Activated T-cell treated with anti-CD3 and anti-CD28 coated beads, Interleukin-2, amount 50 U/mL, for 4 hours (primary cell): ENCODE measurements around the gene SLC17A4. TPM values are rescaled to one million over a fixed set of nuclear protein-coding genes. Genes with fewer than 3 reads are reported as not detected.

Experiments used
- ATAC-seq, 2 donors: fragments of 200-7000 bp; cut with Tn5 transposase; one replicate each; pipeline ENCODE4 v1.10.0; 2021
- DNase-seq: peaks from one replicate; pipeline ENCODE4 v3.0.0-alpha.2; 2020
- H3K27me3 Mint-ChIP-seq: one replicate; pipeline ENCODE4 v1.8.0; 2021; ENCODE audit warnings: low read depth, mixed read lengths
- H3K36me3 Mint-ChIP-seq: one replicate; pipeline ENCODE4 v1.8.0; 2022; ENCODE audit warnings: mixed read lengths; ENCODE audit not compliant: insufficient read depth
- H3K4me1 Mint-ChIP-seq: one replicate; pipeline ENCODE4 v1.8.0; 2021; ENCODE audit warnings: low read depth, mixed read lengths
- H3K4me3 Mint-ChIP-seq: one replicate; pipeline ENCODE4 v1.8.0; 2021; ENCODE audit warnings: mild to moderate bottlenecking, moderate library complexity, mixed read lengths
- H3K9me3 Mint-ChIP-seq: one replicate; pipeline ENCODE4 v1.8.0; 2021; ENCODE audit warnings: mixed read lengths
- total RNA-seq, 3 donors: library from RNA; stranded (reverse); gene quantifications; one replicate each; pipeline ENCODE4 v1.2.1, GENCODE V29; 2021

Gene SLC17A4
- total RNA-seq, 3 donors from 2014 or later, result not detected

DNA sequence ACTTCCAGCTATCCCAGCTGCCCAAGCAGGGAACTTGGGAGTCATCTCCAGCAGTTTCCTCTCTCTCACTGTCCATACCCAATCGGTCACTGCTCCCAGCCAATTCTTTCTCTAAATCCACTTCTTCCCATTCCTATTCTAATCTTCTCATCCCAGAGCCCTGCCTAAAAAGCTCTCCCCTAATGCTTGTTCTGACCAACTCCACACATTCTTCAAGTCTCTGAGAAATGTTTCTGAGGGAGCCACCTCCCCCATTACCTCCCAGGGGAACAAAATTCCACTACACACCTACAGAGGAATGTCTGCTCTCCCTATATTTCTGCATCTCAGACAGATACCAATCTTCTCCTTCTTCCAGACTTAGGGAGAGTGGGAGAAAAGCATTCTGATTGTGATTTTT, 14.0 kb downstream of the SLC17A4 start:
- H3K4me1 Mint-ChIP-seq, result no peaks in the 10 kb centered on the region
- H3K27me3 Mint-ChIP-seq, result peaks cover 14% of the 10 kb centered on the region
- H3K36me3 Mint-ChIP-seq, result peaks cover 2% of the 10 kb centered on the region
- DNase-seq, result no peak
- no peaks in the 10 kb centered on the region for H3K9me3 Mint-ChIP-seq
- H3K4me3 Mint-ChIP-seq, result no peak overlapping the region
- ATAC-seq, result no peak

- H3K4me3 Mint-ChIP-seq, result no peak overlapping the region
- peaks cover 2% of the 10 kb centered on the region for H3K36me3 Mint-ChIP-seq
- DNase-seq (no peak), ATAC-seq (no peak)
- H3K9me3 Mint-ChIP-seq, result no peaks in the 10 kb centered on the region
- peaks cover 16% of the 10 kb centered on the region for H3K27me3 Mint-ChIP-seq
- no peaks in the 10 kb centered on the region for H3K4me1 Mint-ChIP-seq
Measured at GRCh38 chr6:25769983-25770382, 15.4 kb downstream of the SLC17A4 start.

GRCh38 chr6:25774120-25774715, 19.7 kb downstream of the SLC17A4 start:
- DNase-seq (no peak), ATAC-seq (no peak)
- peaks cover 7% of the 10 kb centered on the region for H3K27me3 Mint-ChIP-seq
- H3K9me3 Mint-ChIP-seq, result no peaks in the 10 kb centered on the region
- peaks cover 4% of the 10 kb centered on the region for H3K4me1 Mint-ChIP-seq
- no peaks in the 10 kb centered on the region for H3K36me3 Mint-ChIP-seq
- no peak overlapping the region for H3K4me3 Mint-ChIP-seq

- ATAC-seq, result no peak
- H3K4me1 Mint-ChIP-seq, result peaks cover 4% of the 10 kb centered on the region
- H3K36me3 Mint-ChIP-seq, result no peaks in the 10 kb centered on the region
- H3K27me3 Mint-ChIP-seq, result peaks cover 5% of the 10 kb centered on the region
- H3K4me3 Mint-ChIP-seq, result no peak overlapping the region
- no peaks in the 10 kb centered on the region for H3K9me3 Mint-ChIP-seq
- DNase-seq, result no peak
Measured at GRCh38 chr6:25777031-25777430, 22.5 kb downstream of the SLC17A4 start.

DNA sequence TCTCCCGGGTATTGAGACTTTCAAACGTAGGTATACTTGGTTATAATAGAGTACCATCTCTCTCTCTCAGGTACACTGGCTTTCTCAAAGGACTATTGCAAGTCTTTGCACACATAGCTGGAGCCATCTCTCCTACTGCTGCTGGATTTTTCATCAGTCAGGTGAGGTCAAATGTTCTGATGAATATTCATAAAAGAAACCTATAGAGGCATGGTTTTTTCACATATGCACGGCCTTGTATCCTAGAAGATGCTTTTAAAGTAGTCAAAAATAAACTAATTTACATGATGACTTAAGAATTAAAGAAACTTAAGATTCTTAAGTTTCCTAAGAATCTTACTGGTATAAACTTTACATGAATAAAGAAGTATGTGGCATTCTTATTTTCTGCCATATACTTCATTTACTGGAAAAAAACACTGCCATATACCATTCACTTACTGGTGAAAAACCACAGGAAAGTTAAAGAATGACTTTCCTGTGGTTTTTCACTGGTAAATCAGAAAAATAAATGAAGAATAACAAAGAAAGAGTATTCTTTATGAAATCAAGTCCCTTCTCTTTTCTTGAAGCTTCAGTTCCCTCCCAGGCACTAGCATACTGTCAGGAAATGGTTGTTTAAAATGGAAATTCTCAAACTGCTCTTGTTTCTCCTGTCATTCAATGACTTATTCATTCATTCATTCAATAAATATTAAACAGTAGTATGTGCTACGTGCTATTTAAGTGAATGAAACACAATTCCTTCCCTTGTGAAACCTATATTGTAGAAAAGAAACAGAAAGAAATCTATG, 23.5 kb downstream of the SLC17A4 start:
- H3K4me3 Mint-ChIP-seq, result no peak overlapping the region
- ATAC-seq (peak; percentile 37 to 54), DNase-seq (no peak)
- peaks cover 4% of the 10 kb centered on the region for H3K4me1 Mint-ChIP-seq
- peaks cover 5% of the 10 kb centered on the region for H3K27me3 Mint-ChIP-seq
- no peaks in the 10 kb centered on the region for H3K9me3 Mint-ChIP-seq
- H3K36me3 Mint-ChIP-seq, result no peaks in the 10 kb centered on the region

- Mint-ChIP-seq H3K9me3 (no peaks in the 10 kb centered on the region), H3K4me3 (no peak overlapping the region), H3K36me3 (no peaks in the 10 kb centered on the region), H3K4me1 (peaks cover 4% of the 10 kb centered on the region), H3K27me3 (peaks cover 8% of the 10 kb centered on the region)
- DNase-seq (no peak), ATAC-seq (no peak)
Measured at GRCh38 chr6:25781134-25781533, 26.6 kb downstream of the SLC17A4 start.

DNA sequence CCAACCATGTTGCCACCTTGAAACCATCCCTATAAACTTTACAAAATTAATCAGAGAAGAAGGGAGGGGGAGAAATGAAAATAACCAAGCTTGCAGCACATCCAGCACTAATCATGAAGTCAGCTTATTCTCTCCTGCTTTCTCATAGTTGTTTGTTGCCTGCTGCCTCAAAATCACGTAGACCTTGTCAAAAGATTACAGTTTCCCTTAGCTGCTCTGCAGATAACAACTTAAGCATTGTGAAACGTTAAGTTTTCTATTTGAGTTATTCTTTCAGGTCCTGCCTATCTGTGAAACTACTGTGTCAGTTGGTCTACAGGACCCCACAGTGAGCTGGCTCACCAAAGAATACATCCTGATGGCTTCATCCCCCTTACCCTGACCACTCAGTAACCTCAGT, 32.9 kb downstream of the SLC17A4 start:
- H3K9me3 Mint-ChIP-seq, result no peaks in the 10 kb centered on the region
- DNase-seq (no peak), ATAC-seq (no peak)
- H3K27me3 Mint-ChIP-seq, result peaks cover 5% of the 10 kb centered on the region
- H3K4me1 Mint-ChIP-seq, result no peaks in the 10 kb centered on the region
- no peak overlapping the region for H3K4me3 Mint-ChIP-seq
- H3K36me3 Mint-ChIP-seq, result no peaks in the 10 kb centered on the region

DNA sequence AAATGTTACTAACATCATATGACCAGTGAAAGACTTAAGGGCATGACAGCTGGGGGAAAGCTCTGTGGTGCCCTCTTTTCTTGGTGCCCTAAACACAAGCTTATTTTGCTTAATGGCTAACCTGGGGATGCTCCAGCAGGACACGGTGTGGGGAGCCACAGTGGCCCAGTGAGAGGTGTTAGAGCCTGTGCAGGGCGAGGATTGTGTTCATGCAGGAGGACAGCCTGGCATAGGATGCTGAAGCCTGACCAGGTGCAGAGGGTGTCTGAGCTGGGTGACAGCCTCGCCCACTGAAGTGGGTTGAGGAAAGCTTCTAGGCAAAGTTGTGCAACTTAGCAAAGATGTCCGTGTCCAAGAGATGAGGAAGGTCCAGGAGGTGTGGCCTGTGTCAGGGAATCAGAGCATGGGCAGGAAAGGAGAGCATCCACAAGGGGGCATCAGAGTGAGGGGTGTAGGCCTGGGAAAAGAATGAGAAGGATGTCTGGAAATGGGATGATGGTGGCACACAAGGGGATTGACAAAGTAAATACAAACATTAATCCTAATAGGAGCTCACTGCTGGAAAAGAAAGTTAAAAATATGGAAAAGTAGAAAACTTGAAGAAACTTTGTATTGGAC, 33.9 kb downstream of the SLC17A4 start:
- no peaks in the 10 kb centered on the region for H3K4me1 Mint-ChIP-seq
- ATAC-seq (peak; percentile 46 to 50), DNase-seq (peak; percentile 17)
- peaks cover 5% of the 10 kb centered on the region for H3K27me3 Mint-ChIP-seq
- no peaks in the 10 kb centered on the region for H3K9me3 Mint-ChIP-seq
- H3K4me3 Mint-ChIP-seq, result no peak overlapping the region
- no peaks in the 10 kb centered on the region for H3K36me3 Mint-ChIP-seq

DNA sequence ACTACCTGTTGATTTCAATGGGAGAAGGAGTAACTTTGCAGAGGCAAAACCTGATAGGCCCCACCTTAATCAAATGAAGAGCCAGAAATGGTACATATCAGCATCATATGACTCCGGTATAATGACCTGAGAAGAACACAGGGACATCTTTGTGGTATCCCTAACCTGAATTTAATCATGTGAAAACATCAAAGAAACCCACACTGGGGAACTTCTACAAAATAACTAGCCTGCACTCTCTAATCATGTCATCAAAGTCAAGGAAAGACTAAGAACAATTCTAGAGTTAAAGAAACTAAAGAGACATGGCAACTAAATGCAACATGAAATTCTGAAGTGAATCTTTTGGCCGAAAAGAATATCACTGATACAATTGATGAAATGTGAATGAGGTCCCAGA, 34.9 kb downstream of the SLC17A4 start:
- Mint-ChIP-seq H3K4me1 (no peaks in the 10 kb centered on the region), H3K9me3 (no peaks in the 10 kb centered on the region), H3K4me3 (no peak overlapping the region), H3K27me3 (peaks cover under 1% of the 10 kb centered on the region), H3K36me3 (no peaks in the 10 kb centered on the region)
- ATAC-seq, result no peak
- no peak for DNase-seq

DNA sequence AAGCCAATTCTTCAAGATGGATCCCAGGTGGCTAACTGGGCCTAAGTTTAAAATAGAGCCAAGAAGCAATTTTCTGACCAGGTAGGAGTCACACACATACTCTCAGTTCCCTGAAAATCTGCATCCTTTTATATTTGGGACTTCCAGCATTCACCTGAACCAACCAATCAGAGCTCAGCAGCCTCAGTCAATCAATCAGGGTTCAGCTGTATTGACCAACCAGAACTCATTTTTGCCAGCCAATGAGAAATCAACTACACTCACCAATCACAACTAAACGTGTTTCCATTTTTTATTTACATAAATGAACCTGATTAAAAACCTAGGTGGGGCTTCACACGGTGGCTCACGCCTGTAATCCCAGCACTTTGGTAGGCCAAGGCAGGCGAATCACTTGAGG, 37.5 kb downstream of the SLC17A4 start:
- H3K27me3 Mint-ChIP-seq, result no peaks in the 10 kb centered on the region
- ATAC-seq (no peak), DNase-seq (no peak)
- no peaks in the 10 kb centered on the region for H3K36me3 Mint-ChIP-seq
- H3K4me1 Mint-ChIP-seq, result no peaks in the 10 kb centered on the region
- no peak overlapping the region for H3K4me3 Mint-ChIP-seq
- H3K9me3 Mint-ChIP-seq, result no peaks in the 10 kb centered on the region

DNA sequence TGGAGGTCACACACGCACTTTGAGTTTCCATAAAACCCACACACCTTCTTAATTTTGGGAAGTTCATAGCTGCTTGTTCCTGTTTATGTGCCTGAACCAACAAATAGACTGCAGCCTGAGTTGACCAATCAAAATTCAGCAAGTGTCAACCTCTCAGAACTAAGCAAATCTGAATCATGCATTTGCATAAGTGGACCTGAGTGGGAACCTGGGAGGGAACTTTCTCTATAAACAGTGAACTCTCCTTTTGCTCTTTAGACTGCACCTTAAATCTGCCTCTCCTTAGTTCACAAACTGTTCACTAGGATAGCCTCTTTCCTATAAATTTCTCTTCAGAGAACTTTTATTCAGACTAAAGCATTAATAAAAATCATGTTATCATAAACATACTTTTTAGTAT, 39.4 kb downstream of the SLC17A4 start:
- Mint-ChIP-seq H3K9me3 (no peaks in the 10 kb centered on the region), H3K27me3 (no peaks in the 10 kb centered on the region), H3K4me3 (no peak overlapping the region), H3K4me1 (no peaks in the 10 kb centered on the region), H3K36me3 (no peaks in the 10 kb centered on the region)
- ATAC-seq (no peak), DNase-seq (no peak)

DNA sequence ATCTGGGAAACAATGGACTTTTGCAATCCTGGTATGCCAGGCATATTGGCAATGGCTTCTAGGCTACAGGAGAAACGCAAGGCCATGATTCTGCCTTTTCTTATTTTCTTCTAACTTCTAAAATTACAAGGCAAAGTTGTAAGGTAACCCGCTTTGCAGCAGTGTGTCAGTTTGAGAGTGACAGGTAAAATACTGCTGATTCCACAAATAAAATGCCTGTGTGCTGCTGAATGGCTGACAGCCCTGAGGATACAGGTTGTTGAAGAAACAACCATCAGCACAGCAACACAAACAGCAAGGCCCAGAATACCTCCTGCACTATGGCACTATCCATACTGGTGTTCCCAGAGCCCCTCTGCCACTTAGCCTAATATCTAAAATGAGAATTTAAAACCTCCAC, 40.2 kb downstream of the SLC17A4 start:
- Mint-ChIP-seq H3K4me1 (no peaks in the 10 kb centered on the region), H3K4me3 (no peak overlapping the region), H3K27me3 (no peaks in the 10 kb centered on the region), H3K9me3 (no peaks in the 10 kb centered on the region), H3K36me3 (no peaks in the 10 kb centered on the region)
- DNase-seq, result no peak
- no peak for ATAC-seq

GRCh38 chr6:25801436-25801835, 46.9 kb downstream of the SLC17A4 start:
- Mint-ChIP-seq H3K27me3 (peaks cover 13% of the 10 kb centered on the region), H3K9me3 (no peaks in the 10 kb centered on the region), H3K36me3 (no peaks in the 10 kb centered on the region), H3K4me1 (no peaks in the 10 kb centered on the region), H3K4me3 (no peak overlapping the region)
- DNase-seq (no peak), ATAC-seq (no peak)

DNA sequence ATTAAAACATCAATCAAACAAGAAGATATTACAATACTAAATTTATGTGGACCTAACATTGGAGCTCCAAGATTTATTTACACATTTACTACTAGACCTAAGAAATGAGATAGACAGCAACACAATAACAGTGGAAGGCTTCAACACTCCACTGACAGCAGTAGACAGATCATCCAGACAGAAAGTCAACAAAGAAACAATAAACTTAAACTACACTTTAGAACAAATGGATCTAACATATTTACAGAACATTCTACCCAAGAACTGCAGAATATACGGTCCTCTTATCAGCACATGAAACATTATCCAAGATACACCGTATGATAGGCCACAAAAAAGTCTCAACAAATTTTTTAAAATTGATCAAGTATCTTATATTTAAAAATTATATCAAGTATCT, 50.3 kb downstream of the SLC17A4 start:
- Mint-ChIP-seq H3K27me3 (peaks cover 13% of the 10 kb centered on the region), H3K36me3 (no peaks in the 10 kb centered on the region), H3K4me1 (no peaks in the 10 kb centered on the region), H3K4me3 (no peak overlapping the region), H3K9me3 (no peaks in the 10 kb centered on the region)
- ATAC-seq, result no peak
- no peak for DNase-seq

DNA sequence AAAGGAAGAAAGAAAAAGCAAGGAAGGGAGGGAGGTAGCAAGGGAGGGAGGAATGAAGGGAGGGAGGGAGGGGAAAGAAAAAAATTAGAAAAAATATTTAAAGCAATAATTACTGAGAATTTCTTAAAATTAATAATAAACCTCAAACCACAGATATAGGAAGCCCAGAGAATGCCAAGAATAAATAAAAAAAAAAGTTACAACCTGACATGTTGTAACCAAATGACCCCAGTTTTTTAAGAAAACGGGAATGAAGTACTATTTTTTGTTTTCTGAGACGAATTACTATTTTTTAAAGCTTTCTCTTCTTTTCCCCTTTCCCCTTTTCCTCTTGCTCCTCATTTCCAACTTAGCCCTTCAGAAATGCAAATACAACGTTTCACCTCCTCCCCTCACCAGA, 60.7 kb downstream of the SLC17A4 start:
- DNase-seq, result no peak
- H3K36me3 Mint-ChIP-seq, result no peaks in the 10 kb centered on the region
- H3K4me3 Mint-ChIP-seq, result no peak overlapping the region
- ATAC-seq, result no peak
- peaks cover 4% of the 10 kb centered on the region for H3K9me3 Mint-ChIP-seq
- H3K27me3 Mint-ChIP-seq, result peaks cover 9% of the 10 kb centered on the region
- no peaks in the 10 kb centered on the region for H3K4me1 Mint-ChIP-seq
